HG02642 (cell line): Measurements from ENCODE around the gene RERE.

ENCODE experiments used
- ATAC-seq: cut with Tn5 transposase; IDR thresholded peaks from one replicate; pipeline ENCODE4 v1.9.1; 2021; ENCODE audit warnings: mild to moderate bottlenecking; ENCODE audit not compliant: unreplicated experiment, poor library complexity

Gene RERE

GRCh38 chr1:8365661-8366362, 451.6 kb downstream of the RERE start:
- no peak for ATAC-seq

- no peak for ATAC-seq
These were observed 452.7 kb downstream of the RERE start for GRCh38 chr1:8364528-8365442.

GRCh38 chr1:8363767-8364301, 453.6 kb downstream of the RERE start:
- ATAC-seq, result no peak

- ATAC-seq, result no peak
These were observed 454.2 kb downstream of the RERE start for GRCh38 chr1:8363186-8363766.

- no peak for ATAC-seq
These were observed 454.7 kb downstream of the RERE start for GRCh38 chr1:8362701-8363101.

- no peak for ATAC-seq
These were observed 456.1 kb downstream of the RERE start for GRCh38 chr1:8361198-8361849.

- no peak for ATAC-seq
These were observed 456.8 kb downstream of the RERE start for GRCh38 chr1:8360493-8361197.

- no peak for ATAC-seq
These were observed 457.6 kb downstream of the RERE start for GRCh38 chr1:8359617-8360481.

- no peak for ATAC-seq
These were observed 458.4 kb downstream of the RERE start for GRCh38 chr1:8358897-8359616.

GRCh38 chr1:8358241-8358896, 459.1 kb downstream of the RERE start:
- no peak for ATAC-seq

- ATAC-seq, result no peak
These were observed 459.9 kb downstream of the RERE start for GRCh38 chr1:8357329-8358101.

GRCh38 chr1:8356256-8357209, 460.9 kb downstream of the RERE start:
- ATAC-seq, result no peak

GRCh38 chr1:8355439-8356255, 461.8 kb downstream of the RERE start:
- ATAC-seq, result no peak

- ATAC-seq, result no peak
These were observed 463.4 kb downstream of the RERE start for GRCh38 chr1:8354038-8354437.
